ENCODE results near the gene FANCM. TPM values are rescaled to one million over a fixed set of nuclear protein-coding genes. Genes with fewer than 3 reads are reported as not detected.

The FANCM gene
- 10 to 100 TPM; 11.0 to 13.3 TPM for total RNA-seq

GRCh38 chr14:45135659-45136395, at the start of gene FANCM:
Gene FANCM, plus strand, starts transcription at chr14:45135930. Its CDS starts 102 bp downstream, at chr14:45136032.

DNA sequence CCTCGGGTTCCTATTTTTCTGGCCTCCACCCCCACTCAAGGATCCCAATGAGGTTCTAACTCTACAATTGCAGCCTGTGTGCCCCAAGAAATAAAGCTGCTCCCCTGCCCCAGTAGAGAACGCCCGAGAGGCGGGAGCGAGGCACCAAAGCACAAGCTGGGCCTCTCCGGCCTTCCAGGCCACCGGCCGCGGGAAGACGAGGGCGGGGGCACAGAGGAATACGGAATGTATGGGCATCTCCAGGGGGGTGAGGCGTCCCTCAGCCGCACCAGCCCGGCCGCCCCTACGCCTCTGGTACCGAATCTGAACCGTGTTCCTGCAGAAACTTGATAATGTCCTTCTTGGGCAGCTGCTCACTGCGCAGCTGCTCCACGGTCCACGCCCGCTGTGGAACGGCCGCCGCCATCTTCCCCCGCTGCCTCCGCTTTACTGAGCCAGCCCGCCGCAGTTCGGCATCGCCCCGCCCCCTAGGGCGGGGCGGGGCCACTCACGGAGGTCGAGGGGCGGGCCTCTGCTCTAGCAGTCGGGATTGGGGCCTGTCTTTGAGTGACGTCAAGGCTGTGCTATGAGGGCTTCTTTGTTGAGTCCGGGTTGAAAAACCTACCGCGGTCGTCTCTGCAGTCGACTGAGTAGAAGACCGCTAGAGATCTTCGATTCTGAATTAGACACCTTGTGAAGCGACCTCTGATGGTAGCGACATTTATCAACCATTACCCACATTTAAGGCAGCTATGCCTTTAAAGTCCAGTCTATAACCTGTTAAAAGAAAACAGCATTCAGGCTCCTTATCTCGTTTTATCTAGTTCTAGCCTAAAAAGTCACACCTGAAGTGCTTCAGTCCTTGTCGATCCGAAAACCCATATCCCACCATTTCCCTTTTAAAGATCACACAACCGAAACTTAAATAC, 1.4 kb upstream of the FANCM start, which contains the start of gene FKBP3:
TSS of gene FKBP3 (minus strand) at position 431 of the 908 bp plus-strand sequence. CDS start at position 406, 25 bp downstream.

Small RNA genes within 50 kb of the gene (small RNA-seq; reads per million reads assigned to genes)
- 0 reads per million in 2 donors for gene RF00151
- 11,605 to 15,866 reads per million in 2 donors for gene SNORD127

Other genes starting within 250 kb of the FANCM start
- gene KLHL28, start 174.0 kb upstream of the FANCM start, total RNA-seq: 10 to 100 TPM; 12.0 to 12.4 TPM
- gene TOGARAM1, start 173.7 kb upstream of the FANCM start, total RNA-seq: 10 to 100 TPM; 16.7 to 21.3 TPM
- 10 to 100 TPM; 31.3 to 33.0 TPM for gene PRPF39, start 51.8 kb upstream of the FANCM start, total RNA-seq
- gene FKBP3, start 1.4 kb upstream of the FANCM start, total RNA-seq: 10 to 100 TPM; 18.9 to 24.0 TPM
- gene MIS18BP1, start 117.3 kb downstream of the FANCM start, total RNA-seq: 10 to 100 TPM; 21.3 to 27.6 TPM

Measured in melanocyte of skin (primary cell).